Body of pancreas (tissue), 4 donors: ENCODE data around the gene DCHS1. TPM values are rescaled to one million over a fixed set of nuclear protein-coding genes. Genes with fewer than 3 reads are reported as not detected.
"Not testable (repeated sequence)": the region's sequence is repeated elsewhere in the genome, so short reads cannot be mapped to it uniquely, and the experiment has no call there.

Experiments used
- ATAC-seq: fragments of 150-250 bp; one replicate; pipeline ENCODE4 v1.9.1; 2016
- DNase-seq, 4 donors: peaks; one replicate each; pipeline ENCODE4 v3.0.0-alpha.2; 2019
- H3K27ac ChIP-seq, 4 donors: fragments of 200-600 bp; sonication (generic); 1 replicate in 3 of 4; 2 replicates in 1 of 4; pipeline versions ENCODE4 v1.5.1 to v1.6.1; 2016 to 2019; ENCODE audit warnings: mild to moderate bottlenecking in 1 of 4, mixed read lengths in 1 of 4, moderate library complexity in 1 of 4
- H3K27me3 ChIP-seq, 2 donors: fragments of 200-600 bp; sonication (generic); one replicate each; pipeline ENCODE4 v1.6.0; 2016; ENCODE audit warnings: mild to moderate bottlenecking in 1 of 2
- H3K36me3 ChIP-seq, 2 donors: fragments of 200-600 bp; sonication (generic); replicated peaks in 1 of 2; 2 replicates each; pipeline ENCODE4 v1.5.1; 2016; ENCODE audit warnings: low read depth in 2 of 2; ENCODE audit not compliant: insufficient read depth in 1 of 2
- H3K4me1 ChIP-seq: fragments of 200-600 bp; sonication (generic); one replicate; pipeline ENCODE4 v1.6.0; 2016
- H3K4me3 ChIP-seq, 2 donors: fragments of 200-600 bp; sonication (generic); 1 replicate in 1 of 2; 2 replicates in 1 of 2; pipeline ENCODE4 v1.5.1; 2016 to 2019
- H3K9me3 ChIP-seq, 3 donors: fragments of 200-600 bp; sonication (generic); 1 replicate in 2 of 3; 2 replicates in 1 of 3; pipeline ENCODE4 v1.5.1; 2016
- CTCF ChIP-seq, 7 experiments: fragments of 450-650 bp in 4 of 7; fragments of 200-600 bp in 3 of 7; sonication (generic) in 3 of 7; IDR thresholded peaks; one replicate each; pipeline ENCODE4 v1.5.1; 2016 to 2019; ENCODE audit warnings: antibody characterized with exemption in 7 of 7
- POLR2A ChIP-seq, 3 donors: fragments of 450-650 bp; IDR thresholded peaks; one replicate each; pipeline ENCODE4 v1.6.1; 2016; ENCODE audit warnings: antibody characterized with exemption in 3 of 3, mild to moderate bottlenecking in 2 of 3
- WGBS, 2 donors: methylation state at CpG; one replicate each; pipeline ENCODE4 v1.1.5; 2017; 5-methylcytosine and 5-hydroxymethylcytosine counted together
- intact Hi-C: fragments of 100-400 bp; cut with DNase I; formaldehyde crosslinking; loops from one replicate; pipeline ENCODE4 v1.15.1; 2023
- total RNA-seq, 2 donors: library from RNA; depleted of rRNA; stranded (reverse); fragments of >200 nt; gene quantifications; one replicate each; pipeline ENCODE4 v1.1.0, GENCODE V29; 2016

The DCHS1 gene
- total RNA-seq, 2 donors from 2014 or later = 6.0 to 10.9 TPM

DNA sequence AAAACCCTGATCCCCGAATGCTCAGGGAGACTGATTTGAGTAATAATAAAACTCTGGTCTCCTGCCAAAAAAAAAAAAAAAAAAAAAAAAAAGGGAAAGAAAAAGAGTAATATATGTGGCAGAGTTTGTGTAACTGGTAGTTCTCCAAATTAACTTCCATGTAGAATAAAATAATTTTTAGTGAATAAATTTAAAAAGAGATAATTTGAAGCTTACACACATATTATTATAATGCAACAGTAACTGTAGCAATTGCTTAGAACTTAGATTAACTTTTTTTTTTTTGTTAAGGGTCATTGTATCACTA lies 38.6 kb upstream of the DCHS1 start:
- H3K4me3 ChIP-seq = no peak overlapping the region
- WGBS, 2 donors = 0% methylated on average over 1 of the region's 1 CpG
- TF ChIP-seq CTCF (IDR thresholded peaks at IDR 0.05) (no peak), POLR2A (IDR thresholded peaks at IDR 0.05) (no peak)

GRCh38 chr11:6693342-6694228 lies 38.0 kb upstream of the DCHS1 start:
- peak overlapping the region in 2 of 4 donors; percentile 38 to 43 for H3K27ac ChIP-seq
- 89 to 100% methylated on average over 1 of the region's 1 CpG for WGBS, 2 donors
- intact Hi-C loops = no loop called here

More for the DNA sequence above, 38.6 kb upstream of the DCHS1 start:
- Histone ChIP-seq H3K27me3 (no peaks in the 10 kb centered on the region), H3K4me1 (peaks cover 16% of the 10 kb centered on the region), H3K36me3 (no peaks in the 10 kb centered on the region), H3K27ac (no peak overlapping the region), H3K9me3 (no peaks in the 10 kb centered on the region)
- intact Hi-C loops = no loop called here
- ATAC-seq = no peak
- no peak for DNase-seq

DNA sequence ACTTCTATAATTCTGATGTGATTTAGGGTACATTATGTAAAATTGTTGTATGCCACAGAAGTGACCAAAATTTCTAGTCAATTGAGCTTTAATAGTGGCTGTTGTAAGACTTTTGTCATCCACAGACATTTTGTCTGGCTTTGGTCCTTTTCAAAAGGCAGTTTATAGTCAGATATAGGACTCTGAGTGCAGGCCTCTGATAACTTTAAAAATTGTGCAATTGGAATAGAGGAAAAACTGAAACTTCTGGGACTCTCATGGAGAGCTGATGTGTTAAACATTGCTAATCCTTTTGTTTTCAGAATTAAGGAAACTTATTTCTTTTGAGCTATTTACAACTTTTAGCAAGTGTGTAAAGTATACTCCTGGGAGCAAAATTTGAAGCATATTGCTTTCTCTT lies 36.5 kb upstream of the DCHS1 start:
- intact Hi-C loops = no loop called here
- Histone ChIP-seq H3K4me3 (no peak overlapping the region), H3K27ac (peak overlapping the region in 2 of 4 donors; percentile 38 to 50), H3K36me3 (no peaks in the 10 kb centered on the region), H3K27me3 (no peaks in the 10 kb centered on the region), H3K9me3 (no peaks in the 10 kb centered on the region), H3K4me1 (peaks cover 16% of the 10 kb centered on the region)
- no peak for ATAC-seq
- no peak for DNase-seq
- no peak for TF ChIP-seq POLR2A (IDR thresholded peaks at IDR 0.05)
- TF ChIP-seq CTCF (IDR thresholded peaks at IDR 0.05) = no peak

More at GRCh38 chr11:6693342-6694228, 38.0 kb upstream of the DCHS1 start:
- ATAC-seq (no peak), DNase-seq (peak in 1 of 4 donors; percentile 27)
- Histone ChIP-seq H3K27me3 (no peaks in the 10 kb centered on the region), H3K4me1 (peaks cover 16% of the 10 kb centered on the region), H3K36me3 (no peaks in the 10 kb centered on the region), H3K4me3 (no peak overlapping the region), H3K9me3 (no peaks in the 10 kb centered on the region)
- TF ChIP-seq CTCF (IDR thresholded peaks at IDR 0.05) (no peak), POLR2A (IDR thresholded peaks at IDR 0.05) (no peak)

DNA sequence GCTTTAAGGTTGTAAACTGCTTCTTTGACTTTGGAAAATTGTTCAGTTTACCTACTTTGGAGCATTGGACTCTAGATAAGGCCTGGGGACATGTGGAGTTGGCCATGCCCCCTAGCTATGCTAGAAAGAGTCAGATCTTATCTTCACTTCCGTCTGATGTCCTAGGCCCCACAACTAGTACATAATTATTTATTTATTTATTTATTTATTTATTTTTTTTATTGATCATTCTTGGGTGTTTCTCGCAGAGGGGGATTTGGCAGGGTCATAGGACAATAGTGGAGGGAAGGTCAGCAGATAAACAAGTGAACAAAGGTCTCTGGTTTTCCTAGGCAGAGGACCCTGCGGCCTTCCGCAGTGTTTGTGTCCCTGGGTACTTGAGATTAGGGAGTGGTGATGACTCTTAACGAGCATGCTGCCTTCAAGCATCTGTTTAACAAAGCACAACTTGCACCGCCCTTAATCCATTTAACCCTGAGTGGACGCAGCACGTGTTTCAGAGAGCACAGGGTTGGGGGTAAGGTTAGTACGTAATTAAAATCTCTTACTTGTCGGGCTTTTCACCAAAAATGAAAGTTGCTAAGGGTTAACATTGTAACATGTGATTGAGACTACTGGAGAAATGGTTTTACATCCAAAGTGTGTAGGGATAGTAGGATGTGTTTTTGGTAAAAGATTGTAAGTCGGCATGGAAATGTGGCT lies 35.0 kb upstream of the DCHS1 start:
- ATAC-seq, intact Hi-C loops, H3K4me3 ChIP-seq, H3K36me3 ChIP-seq, H3K27ac ChIP-seq, H3K27me3 ChIP-seq, H3K9me3 ChIP-seq, DNase-seq: not testable (repeated sequence)
- WGBS, 2 donors = 71 to 81% methylated on average over 9 of the region's 11 CpGs
- H3K4me1 ChIP-seq = peaks cover 16% of the 10 kb centered on the region

- H3K4me1 ChIP-seq = peaks cover 13% of the 10 kb centered on the region
- no peak for TF ChIP-seq CTCF (IDR thresholded peaks at IDR 0.05)
- TF ChIP-seq POLR2A (IDR thresholded peaks at IDR 0.05) = no peak
- H3K27me3 ChIP-seq = no peaks in the 10 kb centered on the region
- DNase-seq (no peak), ATAC-seq (no peak)
- H3K36me3 ChIP-seq = no peaks in the 10 kb centered on the region
- H3K27ac ChIP-seq = no peak overlapping the region
- no peak overlapping the region for H3K4me3 ChIP-seq
- WGBS, 2 donors = 32 to 44% methylated on average over 4 of the region's 4 CpGs
- no peaks in the 10 kb centered on the region for H3K9me3 ChIP-seq
- intact Hi-C loops = no loop called here
Observed at GRCh38 chr11:6687876-6688275, 32.3 kb upstream of the DCHS1 start.
